Brain pericyte (primary cell): ENCODE results near the gene MST1.
A peak's percentile ranks its signal among the peaks of the same experiment; 100 is the strongest.

ENCODE experiments used
- DNase-seq: peaks from one replicate; pipeline ENCODE4 v3.0.0-alpha.2; 2012; ENCODE audit warnings: low read depth, low spot score

MST1 gene

GRCh38 chr3:49689046-49689907, at the start of gene MST1, which contains the start of gene RNF123:
Gene MST1, minus strand, starts transcription at chr3:49689474. Its CDS starts 783 bp downstream, at chr3:49688691.
Gene RNF123, plus strand, starts transcription at chr3:49689557. Its CDS starts 1,609 bp downstream, at chr3:49691166.
- DNase-seq: peak; percentile 65

GRCh38 chr3:49738067-49738713, 48.9 kb upstream of the MST1 start:
- DNase-seq: no peak

GRCh38 chr3:49734752-49735151, 45.5 kb upstream of the MST1 start:
- no peak for DNase-seq

- no peak for DNase-seq
Measured at GRCh38 chr3:49733551-49733950, 44.3 kb upstream of the MST1 start.

- no peak for DNase-seq
Measured at GRCh38 chr3:49732597-49732996, 43.3 kb upstream of the MST1 start.

GRCh38 chr3:49729966-49730609, 40.8 kb upstream of the MST1 start:
- no peak for DNase-seq

GRCh38 chr3:49727924-49728361, 38.7 kb upstream of the MST1 start:
- DNase-seq: no peak

- DNase-seq: no peak
Measured at GRCh38 chr3:49727154-49727923, 38.1 kb upstream of the MST1 start.

- DNase-seq: no peak
Measured at GRCh38 chr3:49725906-49726681, 36.8 kb upstream of the MST1 start.

GRCh38 chr3:49724586-49724985, 35.3 kb upstream of the MST1 start:
- DNase-seq: no peak

- peak; percentile 88 for DNase-seq
Measured at GRCh38 chr3:49723628-49724551, 34.6 kb upstream of the MST1 start, which contains the start of gene GMPPB. Gene GMPPB, minus strand, starts transcription at chr3:49723951. Its CDS starts 225 bp downstream, at chr3:49723726.

GRCh38 chr3:49723296-49723627, 34.0 kb upstream of the MST1 start:
- no peak for DNase-seq

GRCh38 chr3:49722896-49723295, 33.6 kb upstream of the MST1 start:
- no peak for DNase-seq

- no peak for DNase-seq
Measured at GRCh38 chr3:49721896-49722781, 32.9 kb upstream of the MST1 start.

GRCh38 chr3:49721596-49721895, 32.3 kb upstream of the MST1 start:
- no peak for DNase-seq

GRCh38 chr3:49720855-49721595, 31.8 kb upstream of the MST1 start:
- no peak for DNase-seq

- DNase-seq: peak; percentile 51
Measured at GRCh38 chr3:49719214-49719884, 30.1 kb upstream of the MST1 start, which contains the start of gene AMIGO3. Gene AMIGO3, minus strand, starts transcription at chr3:49719684. Its CDS starts 219 bp downstream, at chr3:49719465.

GRCh38 chr3:49718858-49719213, 29.6 kb upstream of the MST1 start:
- DNase-seq: no peak
